HCT116 (cell line): ENCODE measurements around the gene FGF13. TPM values are rescaled to one million over a fixed set of nuclear protein-coding genes. Genes with fewer than 3 reads are reported as not detected.

Experiments
- ATAC-seq: fragments of 200-7000 bp; cut with Tn5 transposase; 2 replicates; pipeline ENCODE4 v1.9.1; 2020; ENCODE audit warnings: mild to moderate bottlenecking, moderate library complexity
- BruUV-seq: library from RNA; stranded (reverse); fragments of 400-500 nt; replicated peaks from 2 replicates; lab custom pipeline; 2021; lab: Mats Ljungman, UMichigan
- CTCF ChIA-PET: fragments of 300-600 bp; sonication (Branson Sonifier 250); formaldehyde crosslinking; loops from one replicate; lab custom pipeline; 2021; ENCODE audit warnings: antibody characterized with exemption; lab: Charles Lee
- POLR2A ChIA-PET: fragments of 300-600, 350-600 bp; sonication (Branson Sonifier 250); formaldehyde crosslinking; loops from one replicate; lab custom pipeline; 2021; ENCODE audit warnings: antibody characterized with exemption; lab: Charles Lee
- RAD21 ChIA-PET, 2 experiments: fragments of 300-600 bp; sonication (Branson Sonifier 250); formaldehyde crosslinking; loops; one replicate each; lab custom pipeline; 2023; ENCODE audit warnings: low total read pairs in 2 of 2; ENCODE audit not compliant: uncharacterized antibody in 2 of 2, unreplicated experiment in 2 of 2, low non-redundant PET in 1 of 2; lab: Charles Lee
- DNase-seq: peaks from one replicate; pipeline ENCODE4 v3.0.0-alpha.2; 2010; ENCODE audit warnings: low read depth, low spot score
- H2AFZ ChIP-seq: fragments of 200-600 bp; shearing (Covaris generic), sonication (generic); 2 replicates; pipeline ENCODE4 v1.6.1; 2017; ENCODE audit warnings: low read depth, mixed run types, mixed read lengths, antibody characterized with exemption, low read length; ENCODE audit not compliant: poor library complexity, severe bottlenecking
- H3K27ac ChIP-seq: 2 replicates; pipeline ENCODE4 v1.5.1; 2012; ENCODE audit warnings: low read depth, low read length
- H3K27me3 ChIP-seq: fragments of 200-600 bp; sonication (generic); 2 replicates; pipeline ENCODE4 v1.6.1; 2016; ENCODE audit warnings: mixed run types, low read length, mixed read lengths; ENCODE audit not compliant: insufficient read depth
- H3K36me3 ChIP-seq, 2 experiments: fragments of 200-500 bp in 1 of 2; fragments of 200-600 bp in 1 of 2; sonication (Bioruptor generic) in 1 of 2; sonication (generic) in 1 of 2; 2 replicates each; pipeline versions ENCODE4 v1.5.1 to v1.6.1; 2014 to 2016; ENCODE audit warnings: low read length in 2 of 2, inconsistent platforms in 1 of 2, mixed read lengths in 1 of 2, mixed run types in 1 of 2; ENCODE audit not compliant: insufficient read depth in 2 of 2, control insufficient read depth in 1 of 2
- H3K4me1 ChIP-seq, 2 experiments: fragments of 200-600 bp in 1 of 2; sonication (generic) in 1 of 2; 2 replicates each; pipeline versions ENCODE4 v1.5.1 to v1.6.1; 2012 to 2017; ENCODE audit warnings: low read length in 2 of 2, inconsistent platforms in 1 of 2, mild to moderate bottlenecking in 1 of 2, mixed read lengths in 1 of 2, mixed run types in 1 of 2, moderate library complexity in 1 of 2; ENCODE audit not compliant: insufficient read depth in 2 of 2, control insufficient read depth in 1 of 2
- H3K4me2 ChIP-seq: fragments of 200-600 bp; sonication (generic); 2 replicates; pipeline ENCODE4 v1.6.1; 2017; ENCODE audit warnings: mixed run types, low read length, mixed read lengths
- H3K4me3 ChIP-seq, 2 experiments: fragments of 200-600 bp in 1 of 2; sonication (generic) in 1 of 2; replicated peaks in 1 of 2; 2 replicates each; pipeline ENCODE4 v1.5.1; 2011 to 2016; ENCODE audit warnings: low read length in 2 of 2, control low read depth in 1 of 2, low read depth in 1 of 2, mild to moderate bottlenecking in 1 of 2, mixed read lengths in 1 of 2, mixed run types in 1 of 2
- H3K79me2 ChIP-seq: fragments of 200-600 bp; sonication (generic); 2 replicates; pipeline ENCODE4 v1.6.1; 2017; ENCODE audit warnings: mild to moderate bottlenecking, mixed run types, low read length, moderate library complexity, mixed read lengths; ENCODE audit not compliant: insufficient read depth
- H3K9ac ChIP-seq: fragments of 200-600 bp; sonication (generic); 2 replicates; pipeline ENCODE4 v1.6.1; 2016; ENCODE audit warnings: low read length, mixed read lengths
- H3K9me2 ChIP-seq: fragments of 200-600 bp; sonication (generic), shearing (Covaris generic); 2 replicates; pipeline ENCODE4 v1.6.1; 2017; ENCODE audit warnings: mixed run types, mild to moderate bottlenecking, moderate library complexity; ENCODE audit not compliant: insufficient read depth
- H3K9me3 ChIP-seq, 2 experiments: fragments of 200-500 bp in 1 of 2; fragments of 200-600 bp in 1 of 2; sonication (Bioruptor generic) in 1 of 2; sonication (generic) in 1 of 2; 2 replicates each; pipeline ENCODE4 v1.6.1; 2014 to 2017; ENCODE audit warnings: low read length in 2 of 2, mixed read lengths in 2 of 2, inconsistent platforms in 1 of 2, low read depth in 1 of 2, mild to moderate bottlenecking in 1 of 2, mixed run types in 1 of 2, moderate library complexity in 1 of 2; ENCODE audit not compliant: control insufficient read depth in 1 of 2, insufficient read depth in 1 of 2
- H4K20me1 ChIP-seq: fragments of 200-600 bp; sonication (generic), shearing (Covaris generic); 2 replicates; pipeline ENCODE4 v1.6.1; 2017; ENCODE audit warnings: mixed run types, mild to moderate bottlenecking, moderate library complexity; ENCODE audit not compliant: insufficient read depth
- CBX3 ChIP-seq: IDR thresholded peaks from 2 replicates; pipeline ENCODE4 v1.6.1; 2012; ENCODE audit warnings: low read depth
- CEBPB ChIP-seq: IDR thresholded peaks from 2 replicates; pipeline ENCODE4 v1.6.1; 2012; ENCODE audit warnings: low read depth
- EGR1 ChIP-seq: IDR thresholded peaks from 2 replicates; pipeline ENCODE4 v1.6.1; 2012; ENCODE audit warnings: low read depth
- ELF1 ChIP-seq: IDR thresholded peaks from 2 replicates; pipeline ENCODE4 v1.6.1; 2012; ENCODE audit warnings: low read depth, borderline replicate concordance
- EZH2 ChIP-seq: fragments of 200-600 bp; sonication (generic); IDR thresholded peaks from 2 replicates; pipeline ENCODE4 v1.6.1; 2017; ENCODE audit warnings: antibody characterized with exemption, mixed run types
- EZH2phosphoT487 ChIP-seq: fragments of 200-600 bp; IDR thresholded peaks from 2 replicates; pipeline ENCODE4 v1.6.1; 2018; ENCODE audit warnings: antibody characterized with exemption, borderline replicate concordance
- JUND ChIP-seq: IDR thresholded peaks from 2 replicates; pipeline ENCODE4 v1.6.1; 2012
- POLR2AphosphoS5 ChIP-seq: IDR thresholded peaks from 2 replicates; pipeline ENCODE4 v1.6.1; 2011; ENCODE audit warnings: mild to moderate bottlenecking, low read depth, low read length, moderate library complexity
- RAD21 ChIP-seq: IDR thresholded peaks from 2 replicates; pipeline ENCODE4 v1.6.1; 2012; ENCODE audit warnings: low read depth, mild to moderate bottlenecking
- SIN3A ChIP-seq: IDR thresholded peaks from 2 replicates; pipeline ENCODE4 v1.6.1; 2012; ENCODE audit warnings: low read depth
- SP1 ChIP-seq: IDR thresholded peaks from 2 replicates; pipeline ENCODE4 v1.6.1; 2012; ENCODE audit warnings: low read depth
- SRF ChIP-seq: IDR thresholded peaks from 2 replicates; pipeline ENCODE4 v1.6.1; 2012; ENCODE audit warnings: low read depth
- TCF7L2 ChIP-seq: IDR thresholded peaks from 2 replicates; pipeline ENCODE4 v1.7.0; 2011; ENCODE audit warnings: borderline replicate concordance, inconsistent platforms; ENCODE audit not compliant: insufficient read depth, insufficient read length; ENCODE audit errors: extremely low read depth
- ZFX ChIP-seq: fragments of 450-650 bp; IDR thresholded peaks from 2 replicates; pipeline ENCODE4 v1.6.1; 2017
- intact Hi-C: fragments of 100-400 bp; cut with micrococcal nuclease; formaldehyde crosslinking; loops from 2 replicates; pipeline ENCODE4 v1.10.0; 2022
- total RNA-seq: library from RNA; stranded (reverse); gene quantifications from one replicate; pipeline ENCODE4 v1.2.1, GENCODE V29; 2021; ENCODE audit not compliant: unreplicated experiment
- TF ChIP-seq, protein P1 (sequence below): IDR thresholded peaks from 2 replicates; pipeline ENCODE4 v1.6.1; 2012
- TF ChIP-seq, protein P2 (sequence below): IDR thresholded peaks from 2 replicates; pipeline ENCODE4 v1.6.1; 2012
- TF ChIP-seq, protein P3 (sequence below): IDR thresholded peaks from 2 replicates; pipeline ENCODE4 v1.6.1; 2011; ENCODE audit warnings: mild to moderate bottlenecking, low read length, moderate library complexity; ENCODE audit not compliant: insufficient replicate concordance; ENCODE audit errors: extremely low read depth
- TF ChIP-seq, protein P4 (sequence below), 3 experiments: fragments of 200-600 bp in 1 of 3; sonication (generic) in 1 of 3; IDR thresholded peaks in 2 of 3; conservative IDR thresholded peaks in 1 of 3; 2 replicates each; pipeline ENCODE4 v1.5.1; 2012 to 2017; ENCODE audit warnings: low read depth in 2 of 3, low read length in 2 of 3, antibody characterized with exemption in 1 of 3, borderline replicate concordance in 1 of 3, control low read depth in 1 of 3, mild to moderate bottlenecking in 1 of 3, mixed read lengths in 1 of 3, mixed run types in 1 of 3, moderate library complexity in 1 of 3; ENCODE audit not compliant: insufficient read depth in 1 of 3

FGF13 gene
- total RNA-seq, 1 experiment from 2014 or later, result 0.02 TPM

DNA sequence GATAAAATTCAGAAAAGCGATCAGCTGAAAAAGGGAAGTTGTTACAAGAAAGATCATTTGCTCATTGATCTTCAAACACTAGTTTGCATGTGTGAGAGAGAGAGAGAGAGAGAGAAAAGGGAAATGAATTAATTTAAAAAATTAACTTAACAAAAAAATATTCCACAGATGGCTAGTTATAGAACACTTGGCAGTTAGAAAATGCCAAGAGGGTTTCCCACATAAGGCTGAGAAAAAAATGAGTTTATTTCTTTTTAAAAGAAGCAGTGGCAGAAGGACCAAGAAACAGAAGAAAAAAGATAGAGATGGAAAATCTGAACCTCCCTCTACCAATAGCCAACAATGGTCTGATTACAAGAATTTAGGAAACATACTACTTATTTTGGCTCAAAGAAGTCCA is 47.1 kb downstream of the FGF13 start:
- intact Hi-C loops, result no loop called here
- BruUV-seq, result no TSS peak

DNA sequence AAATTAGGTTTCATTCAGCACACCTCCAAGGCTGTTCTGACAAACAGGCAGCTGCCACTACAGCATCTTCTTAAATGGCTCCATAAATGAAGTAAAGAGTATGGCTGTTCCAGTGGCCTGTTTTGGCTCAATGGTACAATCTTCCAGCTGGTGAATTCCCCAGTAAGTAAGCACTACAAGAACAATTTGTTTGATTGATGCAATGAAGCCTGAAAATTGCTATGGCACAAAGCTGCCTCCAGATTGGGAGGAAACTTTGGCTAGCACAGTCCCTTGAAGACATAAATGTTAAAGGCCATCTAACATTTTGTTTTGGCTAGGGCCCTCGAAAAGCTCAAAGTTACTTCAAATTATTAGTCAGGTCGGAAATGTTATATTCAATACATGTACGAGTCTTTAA is 47.5 kb downstream of the FGF13 start:
- H3K36me3 ChIP-seq, result no peaks in the 10 kb centered on the region
- H3K9ac ChIP-seq, result no peak overlapping the region
- no peaks in the 10 kb centered on the region for H3K79me2 ChIP-seq
- H3K9me2 ChIP-seq, result no peaks in the 10 kb centered on the region
- CTCF ChIA-PET, result no interaction called here
- H3K4me3 ChIP-seq, result no peak overlapping the region
- no peaks in the 10 kb centered on the region for H4K20me1 ChIP-seq
- no peaks in the 10 kb centered on the region for H3K9me3 ChIP-seq
- no peak overlapping the region for H2AFZ ChIP-seq
- no peaks in the 10 kb centered on the region for H3K4me1 ChIP-seq
- H3K4me2 ChIP-seq, result no peak overlapping the region
- DNase-seq (no peak), ATAC-seq (no peak)
- intact Hi-C loops, result no loop called here
- no peak overlapping the region for H3K27ac ChIP-seq
- BruUV-seq, result no TSS peak
- no peaks in the 10 kb centered on the region for H3K27me3 ChIP-seq
- RAD21 ChIA-PET, result no interaction called here
- POLR2A ChIA-PET, result no interaction called here
- TF ChIP-seq EZH2phosphoT487 (no peak), CEBPB (no peak), JUND (no peak), ZFX (no peak), SIN3A (no peak), CBX3 (no peak), SRF (no peak), SP1 (no peak), EZH2 (no peak), TCF7L2 (no peak), POLR2AphosphoS5 (no peak), ELF1 (no peak), RAD21 (no peak), EGR1 (no peak)
- TF ChIP-seq, protein P1, sequence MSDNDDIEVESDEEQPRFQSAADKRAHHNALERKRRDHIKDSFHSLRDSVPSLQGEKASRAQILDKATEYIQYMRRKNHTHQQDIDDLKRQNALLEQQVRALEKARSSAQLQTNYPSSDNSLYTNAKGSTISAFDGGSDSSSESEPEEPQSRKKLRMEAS, result no peak
- TF ChIP-seq, protein P2, sequence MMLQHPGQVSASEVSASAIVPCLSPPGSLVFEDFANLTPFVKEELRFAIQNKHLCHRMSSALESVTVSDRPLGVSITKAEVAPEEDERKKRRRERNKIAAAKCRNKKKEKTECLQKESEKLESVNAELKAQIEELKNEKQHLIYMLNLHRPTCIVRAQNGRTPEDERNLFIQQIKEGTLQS, result no peak
- TF ChIP-seq, protein P3, sequence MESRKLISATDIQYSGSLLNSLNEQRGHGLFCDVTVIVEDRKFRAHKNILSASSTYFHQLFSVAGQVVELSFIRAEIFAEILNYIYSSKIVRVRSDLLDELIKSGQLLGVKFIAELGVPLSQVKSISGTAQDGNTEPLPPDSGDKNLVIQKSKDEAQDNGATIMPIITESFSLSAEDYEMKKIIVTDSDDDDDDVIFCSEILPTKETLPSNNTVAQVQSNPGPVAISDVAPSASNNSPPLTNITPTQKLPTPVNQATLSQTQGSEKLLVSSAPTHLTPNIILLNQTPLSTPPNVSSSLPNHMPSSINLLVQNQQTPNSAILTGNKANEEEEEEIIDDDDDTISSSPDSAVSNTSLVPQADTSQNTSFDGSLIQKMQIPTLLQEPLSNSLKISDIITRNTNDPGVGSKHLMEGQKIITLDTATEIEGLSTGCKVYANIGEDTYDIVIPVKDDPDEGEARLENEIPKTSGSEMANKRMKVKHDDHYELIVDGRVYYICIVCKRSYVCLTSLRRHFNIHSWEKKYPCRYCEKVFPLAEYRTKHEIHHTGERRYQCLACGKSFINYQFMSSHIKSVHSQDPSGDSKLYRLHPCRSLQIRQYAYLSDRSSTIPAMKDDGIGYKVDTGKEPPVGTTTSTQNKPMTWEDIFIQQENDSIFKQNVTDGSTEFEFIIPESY, result no peak
- TF ChIP-seq, protein P4, sequence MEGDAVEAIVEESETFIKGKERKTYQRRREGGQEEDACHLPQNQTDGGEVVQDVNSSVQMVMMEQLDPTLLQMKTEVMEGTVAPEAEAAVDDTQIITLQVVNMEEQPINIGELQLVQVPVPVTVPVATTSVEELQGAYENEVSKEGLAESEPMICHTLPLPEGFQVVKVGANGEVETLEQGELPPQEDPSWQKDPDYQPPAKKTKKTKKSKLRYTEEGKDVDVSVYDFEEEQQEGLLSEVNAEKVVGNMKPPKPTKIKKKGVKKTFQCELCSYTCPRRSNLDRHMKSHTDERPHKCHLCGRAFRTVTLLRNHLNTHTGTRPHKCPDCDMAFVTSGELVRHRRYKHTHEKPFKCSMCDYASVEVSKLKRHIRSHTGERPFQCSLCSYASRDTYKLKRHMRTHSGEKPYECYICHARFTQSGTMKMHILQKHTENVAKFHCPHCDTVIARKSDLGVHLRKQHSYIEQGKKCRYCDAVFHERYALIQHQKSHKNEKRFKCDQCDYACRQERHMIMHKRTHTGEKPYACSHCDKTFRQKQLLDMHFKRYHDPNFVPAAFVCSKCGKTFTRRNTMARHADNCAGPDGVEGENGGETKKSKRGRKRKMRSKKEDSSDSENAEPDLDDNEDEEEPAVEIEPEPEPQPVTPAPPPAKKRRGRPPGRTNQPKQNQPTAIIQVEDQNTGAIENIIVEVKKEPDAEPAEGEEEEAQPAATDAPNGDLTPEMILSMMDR (IDR thresholded peaks at IDR 0.05 in 2 of 3, conservative IDR thresholded peaks at IDR 0.05 in 1 of 3; ENCODE audit: borderline replicate concordance in 1 of 3, insufficient read depth in 1 of 3, low read depth in 2 of 3, low read length in 2 of 3), result no peak

More for the DNA sequence above, 47.1 kb downstream of the FGF13 start:
- Histone ChIP-seq H3K27me3 (no peaks in the 10 kb centered on the region), H3K9me2 (no peaks in the 10 kb centered on the region), H3K79me2 (no peaks in the 10 kb centered on the region), H3K27ac (no peak overlapping the region), H3K4me2 (no peak overlapping the region), H3K9me3 (no peaks in the 10 kb centered on the region; a peak in 1 of 4 replicates), H3K4me1 (no peaks in the 10 kb centered on the region), H3K9ac (no peak overlapping the region), H4K20me1 (no peaks in the 10 kb centered on the region), H3K36me3 (no peaks in the 10 kb centered on the region), H2AFZ (no peak overlapping the region), H3K4me3 (no peak overlapping the region)
- CTCF ChIA-PET, result no interaction called here
- no peak for TF ChIP-seq EZH2
- DNase-seq, result no peak
- POLR2A ChIA-PET, result no interaction called here
- ATAC-seq, result no peak
- RAD21 ChIA-PET, result no interaction called here
